WTC11 (cell line): ENCODE results near the gene SH3PXD2A. TPM values are rescaled to one million over a fixed set of nuclear protein-coding genes. Genes with fewer than 3 reads are reported as not detected.

ENCODE experiments used
- ATAC-seq: fragments of 200-7000 bp; cut with Tn5 transposase; 2 replicates; pipeline ENCODE4 v1.10.0; 2021; ENCODE audit warnings: mild to moderate bottlenecking, moderate library complexity
- CTCF ChIA-PET: fragments of 300-600 bp; sonication (Branson Sonifier 250); formaldehyde crosslinking; loops from one replicate; lab custom pipeline; 2021; ENCODE audit warnings: antibody characterized with exemption; lab: Charles Lee
- POLR2A ChIA-PET: fragments of 350-600 bp; sonication (Branson Sonifier 250); formaldehyde crosslinking; loops from one replicate; lab custom pipeline; 2021; ENCODE audit warnings: antibody characterized with exemption; lab: Charles Lee
- DNase-seq: peaks from one replicate; pipeline ENCODE4 v3.0.0; 2021; ENCODE audit warnings: low spot score
- H3K27ac Mint-ChIP-seq: 2 replicates; pipeline ENCODE4 v1.8.0; 2021; ENCODE audit warnings: mixed read lengths
- H3K27me3 Mint-ChIP-seq: 2 replicates; pipeline ENCODE4 v1.8.0; 2021; ENCODE audit warnings: low read depth, mild to moderate bottlenecking, moderate library complexity, mixed read lengths
- H3K36me3 Mint-ChIP-seq: 2 replicates; pipeline ENCODE4 v1.8.0; 2021; ENCODE audit warnings: mixed read lengths
- H3K4me1 Mint-ChIP-seq: 2 replicates; pipeline ENCODE4 v1.8.0; 2022; ENCODE audit warnings: mixed read lengths
- H3K4me3 Mint-ChIP-seq: 2 replicates; pipeline ENCODE4 v1.8.0; 2021; ENCODE audit warnings: mild to moderate bottlenecking, moderate library complexity, mixed read lengths
- H3K9me3 Mint-ChIP-seq: 2 replicates; pipeline ENCODE4 v1.8.0; 2021; ENCODE audit warnings: mixed read lengths
- ATF1 ChIP-seq: sonication (generic); formaldehyde crosslinking; IDR thresholded peaks from 2 replicates; pipeline ENCODE4 v1.8.1; 2023; ENCODE audit warnings: mild to moderate bottlenecking, moderate library complexity, missing genetic modification reagents
- IRF2 ChIP-seq: sonication (generic); formaldehyde crosslinking; IDR thresholded peaks from 2 replicates; pipeline ENCODE4 v1.8.0; 2022; ENCODE audit warnings: low read depth, missing genetic modification reagents, borderline replicate concordance
- JAZF1 ChIP-seq: fragments of 250-450 bp; sonication (Bioruptor Pico); IDR thresholded peaks from 2 replicates; pipeline ENCODE4 v1.9.0; 2021; ENCODE audit warnings: moderate library complexity, mild to moderate bottlenecking, inconsistent platforms
- MXD4 ChIP-seq: fragments of 250-450 bp; sonication (Bioruptor Pico); IDR thresholded peaks from 2 replicates; pipeline ENCODE4 v1.8.0; 2021; ENCODE audit warnings: mild to moderate bottlenecking, moderate library complexity, borderline replicate concordance
- MYBL2 ChIP-seq: sonication (generic); formaldehyde crosslinking; IDR thresholded peaks from 2 replicates; pipeline ENCODE4 v1.8.1; 2023; ENCODE audit warnings: mild to moderate bottlenecking, moderate library complexity, missing genetic modification reagents
- NR3C1 ChIP-seq: sonication (generic); formaldehyde crosslinking; conservative IDR thresholded peaks from 2 replicates; pipeline ENCODE4 v1.8.1; 2023; ENCODE audit warnings: low read depth, mild to moderate bottlenecking, missing genetic modification reagents
- SP1 ChIP-seq: sonication (generic); formaldehyde crosslinking; conservative IDR thresholded peaks from 2 replicates; pipeline ENCODE4 v1.8.1; 2022; ENCODE audit warnings: missing genetic modification reagents
- TCF7 ChIP-seq: sonication (generic); formaldehyde crosslinking; IDR thresholded peaks from 2 replicates; pipeline ENCODE4 v1.8.0; 2022; ENCODE audit warnings: mild to moderate bottlenecking, low read depth, missing genetic modification reagents, moderate library complexity
- TEAD1 ChIP-seq: sonication (generic); formaldehyde crosslinking; IDR thresholded peaks from 2 replicates; pipeline ENCODE4 v1.8.0; 2022; ENCODE audit warnings: mild to moderate bottlenecking, missing genetic modification reagents
- ZBTB21 ChIP-seq: sonication (generic); formaldehyde crosslinking; IDR thresholded peaks from 2 replicates; pipeline ENCODE4 v1.8.1; 2023; ENCODE audit warnings: mild to moderate bottlenecking, missing genetic modification reagents, borderline replicate concordance
- ZNF121 ChIP-seq: sonication (generic); formaldehyde crosslinking; IDR thresholded peaks from 2 replicates; pipeline ENCODE4 v1.8.0; 2023; ENCODE audit warnings: missing genetic modification reagents
- ZNF317 ChIP-seq: sonication (generic); formaldehyde crosslinking; IDR thresholded peaks from 2 replicates; pipeline ENCODE4 v1.8.1; 2023; ENCODE audit warnings: low read depth, mild to moderate bottlenecking, moderate library complexity, missing genetic modification reagents, borderline replicate concordance
- ZNF423 ChIP-seq: fragments of 250-450 bp; sonication (Bioruptor Pico); IDR thresholded peaks from 2 replicates; pipeline ENCODE4 v2.1.2; 2022; ENCODE audit warnings: mild to moderate bottlenecking, moderate library complexity
- ZNF671 ChIP-seq: fragments of 250-450 bp; sonication (Bioruptor Pico); IDR thresholded peaks from 2 replicates; pipeline ENCODE4 v1.8.0; 2021; ENCODE audit warnings: mild to moderate bottlenecking
- total RNA-seq: library from RNA; stranded (reverse); gene quantifications from 3 replicates; pipeline ENCODE4 v1.2.3, GENCODE V29; 2021
- TF ChIP-seq, protein P1 (sequence below): sonication (generic); formaldehyde crosslinking; IDR thresholded peaks from 2 replicates; pipeline ENCODE4 v1.8.0; 2022; ENCODE audit warnings: mild to moderate bottlenecking, missing genetic modification reagents
- TF ChIP-seq, protein P2 (sequence below): sonication (generic); formaldehyde crosslinking; IDR thresholded peaks from 2 replicates; pipeline ENCODE4 v1.8.1; 2023; ENCODE audit warnings: mild to moderate bottlenecking, missing genetic modification reagents, borderline replicate concordance
- TF ChIP-seq, protein P3 (sequence below): sonication (generic); formaldehyde crosslinking; IDR thresholded peaks from 2 replicates; pipeline ENCODE4 v1.8.0; 2022; ENCODE audit warnings: mild to moderate bottlenecking, missing genetic modification reagents

Gene SH3PXD2A
- total RNA-seq, 1 experiment from 2014 or later, result 15.7 TPM

DNA sequence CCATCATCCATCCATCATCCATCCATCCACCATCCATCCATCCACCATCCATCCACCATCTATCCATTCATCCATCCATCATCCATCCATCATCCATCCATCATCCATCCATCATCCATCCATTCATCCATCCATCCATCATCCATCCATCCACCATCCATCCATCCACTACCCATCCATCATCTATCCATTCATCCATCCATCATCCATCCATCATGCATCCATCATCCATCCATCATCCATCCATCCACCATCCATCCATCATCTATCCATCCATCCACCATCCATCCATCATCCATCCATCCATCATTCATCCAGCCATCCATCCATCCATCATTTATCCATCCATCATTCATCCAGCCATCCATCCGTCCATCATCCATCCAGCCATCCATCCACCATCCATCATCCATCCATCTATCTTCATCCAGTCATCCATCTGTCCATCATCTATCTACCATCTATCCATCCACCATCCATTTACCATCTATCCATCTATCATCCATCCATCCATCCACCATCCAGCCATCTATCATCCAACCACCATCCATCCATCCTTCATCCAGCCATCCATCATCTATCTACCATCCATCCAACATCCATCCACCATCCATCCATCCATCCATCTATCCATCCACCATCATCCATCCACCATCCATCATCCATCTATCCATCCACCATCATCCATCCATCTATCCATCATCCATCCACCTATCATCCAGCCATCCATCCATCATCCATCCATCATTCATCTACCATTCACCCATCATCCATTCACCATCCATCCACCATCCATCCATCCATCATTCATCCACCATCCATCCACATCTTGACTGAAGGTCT lies 153.8 kb downstream of the SH3PXD2A start:
- Mint-ChIP-seq H3K27ac (no peak overlapping the region), H3K27me3 (no peaks in the 10 kb centered on the region), H3K36me3 (no peaks in the 10 kb centered on the region), H3K4me3 (no peak overlapping the region), H3K4me1 (peaks cover 13% of the 10 kb centered on the region), H3K9me3 (no peaks in the 10 kb centered on the region)
- ATAC-seq, result no peak
- DNase-seq, result no peak
- no peak for TF ChIP-seq NR3C1 (CRISPR knock-in tag)
- TF ChIP-seq ZBTB21 (CRISPR knock-in tag), result no peak
- no peak for TF ChIP-seq SP1 (CRISPR knock-in tag)
- no peak for TF ChIP-seq MXD4 (CRISPR knock-in tag)
- TF ChIP-seq, protein P1, sequence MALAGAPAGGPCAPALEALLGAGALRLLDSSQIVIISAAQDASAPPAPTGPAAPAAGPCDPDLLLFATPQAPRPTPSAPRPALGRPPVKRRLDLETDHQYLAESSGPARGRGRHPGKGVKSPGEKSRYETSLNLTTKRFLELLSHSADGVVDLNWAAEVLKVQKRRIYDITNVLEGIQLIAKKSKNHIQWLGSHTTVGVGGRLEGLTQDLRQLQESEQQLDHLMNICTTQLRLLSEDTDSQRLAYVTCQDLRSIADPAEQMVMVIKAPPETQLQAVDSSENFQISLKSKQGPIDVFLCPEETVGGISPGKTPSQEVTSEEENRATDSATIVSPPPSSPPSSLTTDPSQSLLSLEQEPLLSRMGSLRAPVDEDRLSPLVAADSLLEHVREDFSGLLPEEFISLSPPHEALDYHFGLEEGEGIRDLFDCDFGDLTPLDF, result no peak
- no peak for TF ChIP-seq TCF7 (CRISPR knock-in tag)
- no peak for TF ChIP-seq ATF1 (CRISPR knock-in tag)
- TF ChIP-seq, protein P2, sequence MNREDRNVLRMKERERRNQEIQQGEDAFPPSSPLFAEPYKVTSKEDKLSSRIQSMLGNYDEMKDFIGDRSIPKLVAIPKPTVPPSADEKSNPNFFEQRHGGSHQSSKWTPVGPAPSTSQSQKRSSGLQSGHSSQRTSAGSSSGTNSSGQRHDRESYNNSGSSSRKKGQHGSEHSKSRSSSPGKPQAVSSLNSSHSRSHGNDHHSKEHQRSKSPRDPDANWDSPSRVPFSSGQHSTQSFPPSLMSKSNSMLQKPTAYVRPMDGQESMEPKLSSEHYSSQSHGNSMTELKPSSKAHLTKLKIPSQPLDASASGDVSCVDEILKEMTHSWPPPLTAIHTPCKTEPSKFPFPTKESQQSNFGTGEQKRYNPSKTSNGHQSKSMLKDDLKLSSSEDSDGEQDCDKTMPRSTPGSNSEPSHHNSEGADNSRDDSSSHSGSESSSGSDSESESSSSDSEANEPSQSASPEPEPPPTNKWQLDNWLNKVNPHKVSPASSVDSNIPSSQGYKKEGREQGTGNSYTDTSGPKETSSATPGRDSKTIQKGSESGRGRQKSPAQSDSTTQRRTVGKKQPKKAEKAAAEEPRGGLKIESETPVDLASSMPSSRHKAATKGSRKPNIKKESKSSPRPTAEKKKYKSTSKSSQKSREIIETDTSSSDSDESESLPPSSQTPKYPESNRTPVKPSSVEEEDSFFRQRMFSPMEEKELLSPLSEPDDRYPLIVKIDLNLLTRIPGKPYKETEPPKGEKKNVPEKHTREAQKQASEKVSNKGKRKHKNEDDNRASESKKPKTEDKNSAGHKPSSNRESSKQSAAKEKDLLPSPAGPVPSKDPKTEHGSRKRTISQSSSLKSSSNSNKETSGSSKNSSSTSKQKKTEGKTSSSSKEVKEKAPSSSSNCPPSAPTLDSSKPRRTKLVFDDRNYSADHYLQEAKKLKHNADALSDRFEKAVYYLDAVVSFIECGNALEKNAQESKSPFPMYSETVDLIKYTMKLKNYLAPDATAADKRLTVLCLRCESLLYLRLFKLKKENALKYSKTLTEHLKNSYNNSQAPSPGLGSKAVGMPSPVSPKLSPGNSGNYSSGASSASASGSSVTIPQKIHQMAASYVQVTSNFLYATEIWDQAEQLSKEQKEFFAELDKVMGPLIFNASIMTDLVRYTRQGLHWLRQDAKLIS (CRISPR knock-in tag), result no peak
- ChIA-PET POLR2A (no interaction called here), CTCF (interaction anchor here (1.4 kb wide), 2 partner anchors 11 to 109 kb away, joined by 4 to 6 read pairs; no protein-coding TSS in a partner anchor)

DNA sequence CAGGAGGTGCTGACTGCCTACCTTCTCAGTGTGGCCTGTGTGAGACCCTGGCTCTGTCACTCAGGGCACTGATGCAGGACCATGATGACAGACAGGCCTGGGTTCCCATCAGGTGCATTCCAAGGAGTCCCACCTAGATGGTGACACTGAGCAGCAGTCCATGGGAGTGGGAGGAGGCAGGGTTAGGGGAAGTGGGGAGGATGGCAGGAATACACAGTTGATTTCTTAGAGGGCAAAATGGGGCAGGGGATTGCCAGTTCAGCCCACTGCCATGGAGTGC lies 155.0 kb downstream of the SH3PXD2A start:
- Mint-ChIP-seq H3K36me3 (no peaks in the 10 kb centered on the region), H3K27ac (no peak overlapping the region), H3K9me3 (no peaks in the 10 kb centered on the region), H3K4me3 (no peak overlapping the region), H3K27me3 (peaks cover 4% of the 10 kb centered on the region), H3K4me1 (peaks cover 19% of the 10 kb centered on the region)
- CTCF ChIA-PET, result interaction anchor here (0.6 to 3.8 kb wide), 4 partner anchors 12 to 120 kb away, joined by 4 to 22 read pairs (median 12); no protein-coding TSS in a partner anchor
- ATAC-seq (no peak), DNase-seq (no peak)
- TF ChIP-seq MYBL2 (CRISPR knock-in tag) (no peak), ZNF121 (CRISPR knock-in tag) (no peak), ZNF423 (CRISPR knock-in tag) (no peak), ZNF317 (no peak), ZNF671 (CRISPR knock-in tag) (no peak), TEAD1 (no peak), IRF2 (CRISPR knock-in tag) (no peak), JAZF1 (no peak)
- TF ChIP-seq, protein P3, sequence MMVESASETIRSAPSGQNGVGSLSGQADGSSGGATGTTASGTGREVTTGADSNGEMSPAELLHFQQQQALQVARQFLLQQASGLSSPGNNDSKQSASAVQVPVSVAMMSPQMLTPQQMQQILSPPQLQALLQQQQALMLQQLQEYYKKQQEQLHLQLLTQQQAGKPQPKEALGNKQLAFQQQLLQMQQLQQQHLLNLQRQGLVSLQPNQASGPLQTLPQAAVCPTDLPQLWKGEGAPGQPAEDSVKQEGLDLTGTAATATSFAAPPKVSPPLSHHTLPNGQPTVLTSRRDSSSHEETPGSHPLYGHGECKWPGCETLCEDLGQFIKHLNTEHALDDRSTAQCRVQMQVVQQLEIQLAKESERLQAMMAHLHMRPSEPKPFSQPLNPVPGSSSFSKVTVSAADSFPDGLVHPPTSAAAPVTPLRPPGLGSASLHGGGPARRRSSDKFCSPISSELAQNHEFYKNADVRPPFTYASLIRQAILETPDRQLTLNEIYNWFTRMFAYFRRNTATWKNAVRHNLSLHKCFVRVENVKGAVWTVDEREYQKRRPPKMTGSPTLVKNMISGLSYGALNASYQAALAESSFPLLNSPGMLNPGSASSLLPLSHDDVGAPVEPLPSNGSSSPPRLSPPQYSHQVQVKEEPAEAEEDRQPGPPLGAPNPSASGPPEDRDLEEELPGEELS (CRISPR knock-in tag), result no peak
- POLR2A ChIA-PET, result no interaction called here
